ENCODE measurements around the gene TMEM231. TPM values are rescaled to one million over a fixed set of nuclear protein-coding genes. Genes with fewer than 3 reads are reported as not detected.

Gene TMEM231
- total and polyA plus RNA-seq, 9 of the 15 experiments (the other 6 are each of a cell fraction or from before 2014, with no cell fraction given) = 1.6 to 27.6 (median 9.1) TPM

- ATAC-seq (no peak; the same call in 2 of the 3 replicates), DNase-seq (ENCODE audit: extremely low read depth in 1 of 4, low spot score in 3 of 4) (no peak), FAIRE-seq (no peak)
- in situ Hi-C loops (cut with MboI) (no loop called here), intact Hi-C loops (cut with micrococcal nuclease) (no loop called here)
- Histone ChIP-seq H3K27ac (ENCODE audit: extremely low read depth, low read depth, low read length) (peak overlapping the region; percentile 66), H3K27me3 (ENCODE audit: control insufficient read depth in 2 of 2, insufficient read depth in 2 of 2, low read length in 2 of 2) (no peaks in the 10 kb centered on the region), H3K79me2 (ENCODE audit: control insufficient read depth, insufficient read depth, low read length) (peaks cover 11% of the 10 kb centered on the region; the same call in 1 of the 3 replicates), H3K4me1 (replicated peaks in 1 of 2; ENCODE audit: control insufficient read depth in 2 of 2, insufficient read depth in 2 of 2, low read length in 2 of 2) (peaks cover 17 to 26% of the 10 kb centered on the region in 2 experiments), H3K9me3 (replicated peaks; ENCODE audit: control insufficient read depth, insufficient read depth, low read depth, low read length) (no peaks in the 10 kb centered on the region), H3K4me2 (ENCODE audit: insufficient read depth, low read length) (peak overlapping the region; percentile 88), H3K9me1 (ENCODE audit: control insufficient read depth, insufficient read depth, low read length) (no peaks in the 10 kb centered on the region), H3K4me3 (peak overlapping the region; percentile 64), H3K36me3 (ENCODE audit: control insufficient read depth, insufficient read depth, low read length) (no peaks in the 10 kb centered on the region; the same call in 2 of the 3 replicates), H4K20me1 (replicated peaks; ENCODE audit: control insufficient read depth, insufficient read depth, low read length) (no peaks in the 10 kb centered on the region), H3K9ac (ENCODE audit: insufficient read depth in 1 of 2, low read depth in 2 of 2, low read length in 2 of 2) (peak overlapping the region; percentile 63 to 93; a peak in 3 of 4 replicates), H2AFZ (ENCODE audit: low read depth, low read length) (peak overlapping the region; percentile 97)
- no TSS peak for BruUV-seq (replicated peaks)
- CTCF ChIA-PET (ENCODE audit: low intra/inter-chr PET ratio) = no interaction called here
- POLR2A ChIA-PET = interaction anchor here (0.6 to 1.6 kb wide), 5 partner anchors 13 to 123 kb away, joined by 3 to 7 read pairs (median 3); partner anchors contain the start of gene CFDP1
- WGBS (ENCODE audit: insufficient coverage, low coverage, missing lambda C conversion rate) = 17% methylated on average over 16 of the region's 16 CpGs
- TF ChIP-seq SMAD3 (CRISPR knock-in tag; conservative IDR thresholded peaks at IDR 0.05) = no peak
- TF ChIP-seq CTBP1 (IDR thresholded peaks at IDR 0.05; ENCODE audit: borderline replicate concordance) = peak; percentile 0; the same call in 1 of the 2 replicates
- no peak for TF ChIP-seq ZBTB8A (IDR thresholded peaks at IDR 0.05; ENCODE audit: partially characterized antibody)
- no peak for TF ChIP-seq CEBPG (CRISPR knock-in tag; IDR thresholded peaks at IDR 0.05)
- TF ChIP-seq CEBPG (tag; conservative IDR thresholded peaks at IDR 0.05 in 1 of 2, IDR thresholded peaks at IDR 0.05 in 1 of 2) = no peak
- no peak for TF ChIP-seq EP300 (IDR thresholded peaks at IDR 0.05; ENCODE audit: low read length)
- no peak for TF ChIP-seq SAFB (IDR thresholded peaks at IDR 0.05; ENCODE audit: borderline replicate concordance, low read depth, low read length)
- no peak for TF ChIP-seq MTA3 (IDR thresholded peaks at IDR 0.05; ENCODE audit: borderline replicate concordance)
- TF ChIP-seq ATF7 (IDR thresholded peaks at IDR 0.05) = 0 out of 2 replicates have a peak, but pooled peaks have one; percentile 6
- TF ChIP-seq HMG20B (CRISPR knock-in tag; IDR thresholded peaks at IDR 0.05) = no peak
- TF ChIP-seq POLR2H (tag; IDR thresholded peaks at IDR 0.05; ENCODE audit: low read depth) = peak; percentile 60; the same call in 1 of the 2 replicates
- no peak for TF ChIP-seq RFX1 (IDR thresholded peaks at IDR 0.05)
- TF ChIP-seq ZNF134 (CRISPR knock-in tag; conservative IDR thresholded peaks at IDR 0.05) = no peak
- TF ChIP-seq SP1 (CRISPR knock-in tag; IDR thresholded peaks at IDR 0.05) = 0 out of 2 replicates have a peak, but pooled peaks have one; percentile 14
- TF ChIP-seq ZFPM2 (CRISPR knock-in tag; IDR thresholded peaks at IDR 0.05) = no peak
- peak; percentile 42; the same call in 1 of the 2 replicates for TF ChIP-seq VEZF1 (CRISPR knock-in tag; IDR thresholded peaks at IDR 0.05)
- no peak for TF ChIP-seq ILF3 (IDR thresholded peaks at IDR 0.05; ENCODE audit: borderline replicate concordance)
- TF ChIP-seq SMARCA4 (IDR thresholded peaks at IDR 0.05) = no peak
- no peak for TF ChIP-seq NFIC (IDR thresholded peaks at IDR 0.05)
- no peak for TF ChIP-seq PHB (CRISPR knock-in tag; IDR thresholded peaks at IDR 0.05)
- no peak for TF ChIP-seq EGR1 (conservative IDR thresholded peaks at IDR 0.05)
- TF ChIP-seq CREB1 (IDR thresholded peaks at IDR 0.05) = no peak
- no peak for TF ChIP-seq CREB1 (CRISPR knock-in tag; IDR thresholded peaks at IDR 0.05)
- peak; percentile 13; the same call in 1 of the 2 replicates for TF ChIP-seq RB1 (IDR thresholded peaks at IDR 0.05; ENCODE audit: low read depth)
- no peak for TF ChIP-seq EZH2 (IDR thresholded peaks at IDR 0.05; ENCODE audit: borderline replicate concordance, low read depth, low read length)
- TF ChIP-seq BHLHE40 (IDR thresholded peaks at IDR 0.05; ENCODE audit: low read length) = no peak
- TF ChIP-seq RAD21 (CRISPR knock-in tag; conservative IDR thresholded peaks at IDR 0.05 in 1 of 2, IDR thresholded peaks at IDR 0.05 in 1 of 2) = no peak
Measured at GRCh38 chr16:75556431-75556950, 439 bp upstream of the TMEM231 start.
